Activated B cell treated with CpG ODN at 0.5 μM for 24 hours (primary cell): ENCODE measurements around the gene DNAH17. TPM values are rescaled to one million over a fixed set of nuclear protein-coding genes. Genes with fewer than 3 reads are reported as not detected.

ENCODE experiments used
- ATAC-seq: fragments of 200-7000 bp; cut with Tn5 transposase; one replicate; pipeline ENCODE4 v1.10.0; 2021; ENCODE audit warnings: low read depth, mild to moderate bottlenecking, moderate library complexity
- CTCF ChIA-PET: fragments of 350-600 bp; sonication (Branson Sonifier 250); formaldehyde crosslinking; loops from one replicate; lab custom pipeline; 2021; ENCODE audit warnings: antibody characterized with exemption; lab: Charles Lee
- POLR2A ChIA-PET: fragments of 350-600 bp; sonication (Branson Sonifier 250); formaldehyde crosslinking; loops from one replicate; lab custom pipeline; 2021; ENCODE audit warnings: antibody characterized with exemption; lab: Charles Lee
- DNase-seq: peaks from one replicate; pipeline ENCODE4 v3.0.0; 2022
- H3K27ac Mint-ChIP-seq: one replicate; pipeline ENCODE4 v1.8.0; 2020; ENCODE audit warnings: mixed read lengths
- H3K27me3 Mint-ChIP-seq: one replicate; pipeline ENCODE4 v1.8.0; 2021; ENCODE audit warnings: mixed read lengths
- H3K36me3 Mint-ChIP-seq: one replicate; pipeline ENCODE4 v1.8.0; 2021; ENCODE audit warnings: low read depth, mixed read lengths
- H3K4me1 Mint-ChIP-seq: one replicate; pipeline ENCODE4 v1.8.0; 2021; ENCODE audit warnings: mixed read lengths
- H3K4me3 Mint-ChIP-seq: one replicate; pipeline ENCODE4 v1.8.0; 2020; ENCODE audit warnings: mild to moderate bottlenecking, mixed read lengths
- H3K9me3 Mint-ChIP-seq: one replicate; pipeline ENCODE4 v1.8.0; 2020; ENCODE audit warnings: mixed read lengths
- intact Hi-C: fragments of 100-400 bp; cut with micrococcal nuclease; formaldehyde crosslinking; loops from one replicate; pipeline ENCODE4 v1.15.1; 2024
- total RNA-seq: library from RNA; stranded (reverse); gene quantifications from 2 replicates; pipeline ENCODE4 v1.2.3, GENCODE V29; 2022
- TF ChIP-seq, protein P1 (sequence below): fragments of 200-600 bp; IDR thresholded peaks from one replicate; pipeline ENCODE4 v1.8.0; 2022; ENCODE audit warnings: antibody characterized with exemption, mild to moderate bottlenecking

Gene DNAH17
- total RNA-seq, 1 donor from 2014 or later, result 0.13 TPM

- no peak overlapping the region for H3K4me3 Mint-ChIP-seq
- TF ChIP-seq, protein P1, sequence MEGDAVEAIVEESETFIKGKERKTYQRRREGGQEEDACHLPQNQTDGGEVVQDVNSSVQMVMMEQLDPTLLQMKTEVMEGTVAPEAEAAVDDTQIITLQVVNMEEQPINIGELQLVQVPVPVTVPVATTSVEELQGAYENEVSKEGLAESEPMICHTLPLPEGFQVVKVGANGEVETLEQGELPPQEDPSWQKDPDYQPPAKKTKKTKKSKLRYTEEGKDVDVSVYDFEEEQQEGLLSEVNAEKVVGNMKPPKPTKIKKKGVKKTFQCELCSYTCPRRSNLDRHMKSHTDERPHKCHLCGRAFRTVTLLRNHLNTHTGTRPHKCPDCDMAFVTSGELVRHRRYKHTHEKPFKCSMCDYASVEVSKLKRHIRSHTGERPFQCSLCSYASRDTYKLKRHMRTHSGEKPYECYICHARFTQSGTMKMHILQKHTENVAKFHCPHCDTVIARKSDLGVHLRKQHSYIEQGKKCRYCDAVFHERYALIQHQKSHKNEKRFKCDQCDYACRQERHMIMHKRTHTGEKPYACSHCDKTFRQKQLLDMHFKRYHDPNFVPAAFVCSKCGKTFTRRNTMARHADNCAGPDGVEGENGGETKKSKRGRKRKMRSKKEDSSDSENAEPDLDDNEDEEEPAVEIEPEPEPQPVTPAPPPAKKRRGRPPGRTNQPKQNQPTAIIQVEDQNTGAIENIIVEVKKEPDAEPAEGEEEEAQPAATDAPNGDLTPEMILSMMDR, result no peak
- POLR2A ChIA-PET, result no interaction called here
- peaks cover 17% of the 10 kb centered on the region for H3K4me1 Mint-ChIP-seq
- H3K27me3 Mint-ChIP-seq, result no peaks in the 10 kb centered on the region
- CTCF ChIA-PET, result no interaction called here
- ATAC-seq (no peak), DNase-seq (no peak)
- H3K36me3 Mint-ChIP-seq, result no peaks in the 10 kb centered on the region
- H3K27ac Mint-ChIP-seq, result no peak overlapping the region
- H3K9me3 Mint-ChIP-seq, result no peaks in the 10 kb centered on the region
- intact Hi-C loops, result no loop called here
Measured at GRCh38 chr17:78573955-78574354, 3.2 kb downstream of the DNAH17 start.

GRCh38 chr17:78572239-78573205, 4.7 kb downstream of the DNAH17 start:
- TF ChIP-seq, protein P1, result no peak
- peak; percentile 57 for ATAC-seq
- H3K4me3 Mint-ChIP-seq, result no peak overlapping the region
- no peak overlapping the region for H3K27ac Mint-ChIP-seq
- H3K27me3 Mint-ChIP-seq, result no peaks in the 10 kb centered on the region
- DNase-seq, result no peak
- H3K36me3 Mint-ChIP-seq, result no peaks in the 10 kb centered on the region
- no peaks in the 10 kb centered on the region for H3K9me3 Mint-ChIP-seq
- intact Hi-C loops, result no loop called here
- H3K4me1 Mint-ChIP-seq, result peaks cover 16% of the 10 kb centered on the region
- ChIA-PET POLR2A (no interaction called here), CTCF (no interaction called here)

GRCh38 chr17:78571329-78571728, 5.9 kb downstream of the DNAH17 start:
- H3K36me3 Mint-ChIP-seq, result no peaks in the 10 kb centered on the region
- no peaks in the 10 kb centered on the region for H3K9me3 Mint-ChIP-seq
- ChIA-PET CTCF (no interaction called here), POLR2A (no interaction called here)
- no peaks in the 10 kb centered on the region for H3K27me3 Mint-ChIP-seq
- DNase-seq, result no peak
- TF ChIP-seq, protein P1, result no peak
- H3K4me1 Mint-ChIP-seq, result peaks cover 11% of the 10 kb centered on the region
- no peak for ATAC-seq
- intact Hi-C loops, result no loop called here
- no peak overlapping the region for H3K4me3 Mint-ChIP-seq
- H3K27ac Mint-ChIP-seq, result no peak overlapping the region

DNA sequence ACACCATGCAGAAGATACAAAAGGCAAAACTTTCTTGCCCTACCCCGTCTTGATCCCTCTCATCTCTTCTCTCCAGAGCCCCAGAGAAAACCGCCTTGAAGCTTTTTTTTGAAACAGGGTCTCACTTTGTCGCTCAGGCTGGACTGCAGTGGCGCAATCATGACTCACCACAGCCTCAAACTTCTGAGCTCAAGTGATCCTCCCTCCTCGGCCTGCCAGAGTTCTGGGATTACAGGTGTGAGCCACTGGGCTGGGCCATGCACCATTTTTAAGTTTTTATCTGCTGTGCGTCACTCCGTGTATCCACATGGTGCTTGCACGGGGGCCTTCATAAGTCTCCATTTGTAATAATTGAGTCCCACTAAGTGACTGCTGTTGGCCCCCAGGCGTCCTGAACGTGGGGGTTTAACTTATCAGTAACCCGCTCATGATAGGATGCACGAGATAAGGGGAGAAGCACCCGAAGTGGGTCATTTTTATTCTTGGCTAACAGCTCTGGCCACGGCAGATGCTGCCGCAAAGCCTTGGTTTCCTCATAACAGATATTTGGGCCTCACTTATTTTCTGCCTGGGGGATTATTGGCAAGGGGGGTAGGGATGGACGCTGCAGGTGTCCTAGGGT, 8.6 kb downstream of the DNAH17 start:
- no peak for DNase-seq
- intact Hi-C loops, result no loop called here
- Mint-ChIP-seq H3K27me3 (no peaks in the 10 kb centered on the region), H3K4me1 (peaks cover 11% of the 10 kb centered on the region), H3K36me3 (no peaks in the 10 kb centered on the region), H3K27ac (no peak overlapping the region), H3K9me3 (no peaks in the 10 kb centered on the region), H3K4me3 (no peak overlapping the region)
- no peak for ATAC-seq
- CTCF ChIA-PET, result interaction anchor here (0.5 kb wide), 1 partner anchor 28 kb away, joined by 3 read pairs; no protein-coding TSS in a partner anchor
- POLR2A ChIA-PET, result interaction anchor here (0.5 kb wide), 1 partner anchor 129 kb away, joined by 6 read pairs; no protein-coding TSS in a partner anchor
- TF ChIP-seq, protein P1, result no peak

DNA sequence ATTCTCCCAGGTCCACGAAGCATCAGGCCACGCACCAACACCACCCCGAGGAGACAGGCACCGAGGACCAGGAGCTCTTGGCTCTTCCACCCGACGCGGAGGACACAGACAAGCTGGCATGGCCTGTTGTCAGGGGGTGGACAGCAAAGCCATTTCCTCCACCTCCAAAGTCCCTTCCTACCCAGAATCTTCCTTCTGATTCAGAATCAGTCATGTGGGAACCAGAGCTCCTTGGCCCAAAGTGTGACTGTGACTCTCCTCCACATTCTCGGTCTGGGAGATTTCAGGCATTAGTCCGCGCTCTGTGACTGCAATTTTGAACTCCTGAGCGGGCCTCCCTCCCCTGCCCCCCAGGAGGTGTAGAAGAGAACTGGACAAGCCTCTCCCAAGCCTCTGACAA, 9.2 kb downstream of the DNAH17 start:
- ChIA-PET POLR2A (no interaction called here), CTCF (no interaction called here)
- TF ChIP-seq, protein P1, result no peak
- H3K4me1 Mint-ChIP-seq, result peaks cover 11% of the 10 kb centered on the region
- no peak for ATAC-seq
- H3K36me3 Mint-ChIP-seq, result no peaks in the 10 kb centered on the region
- no peaks in the 10 kb centered on the region for H3K9me3 Mint-ChIP-seq
- H3K27me3 Mint-ChIP-seq, result peaks cover 2% of the 10 kb centered on the region
- no peak overlapping the region for H3K4me3 Mint-ChIP-seq
- intact Hi-C loops, result no loop called here
- H3K27ac Mint-ChIP-seq, result no peak overlapping the region
- DNase-seq, result no peak
